Omental fat pad (tissue), 4 donors: ENCODE results near the gene ERP27. TPM values are rescaled to one million over a fixed set of nuclear protein-coding genes. Genes with fewer than 3 reads are reported as not detected.

Experiments
- ATAC-seq: fragments of 150-250 bp; one replicate; pipeline ENCODE4 v1.9.1; 2016; ENCODE audit warnings: mild to moderate bottlenecking, moderate library complexity; ENCODE audit not compliant: low FRiP score
- DNase-seq: peaks from one replicate; pipeline ENCODE4 v3.0.0-alpha.2; 2019; ENCODE audit warnings: low spot score
- CTCF ChIP-seq, 3 donors: fragments of 450-650 bp; IDR thresholded peaks; one replicate each; pipeline ENCODE4 v1.5.1; 2016 to 2017; ENCODE audit warnings: antibody characterized with exemption in 3 of 3, mild to moderate bottlenecking in 3 of 3, moderate library complexity in 2 of 3
- total RNA-seq, 4 donors: library from RNA; depleted of rRNA; stranded (reverse); fragments of >200 nt; gene quantifications; one replicate each; pipeline ENCODE4 v1.1.0, GENCODE V29; 2016

Gene ERP27
- total RNA-seq, 4 donors from 2014 or later, result 0.56 to 0.60 TPM; not detected in 2

DNA sequence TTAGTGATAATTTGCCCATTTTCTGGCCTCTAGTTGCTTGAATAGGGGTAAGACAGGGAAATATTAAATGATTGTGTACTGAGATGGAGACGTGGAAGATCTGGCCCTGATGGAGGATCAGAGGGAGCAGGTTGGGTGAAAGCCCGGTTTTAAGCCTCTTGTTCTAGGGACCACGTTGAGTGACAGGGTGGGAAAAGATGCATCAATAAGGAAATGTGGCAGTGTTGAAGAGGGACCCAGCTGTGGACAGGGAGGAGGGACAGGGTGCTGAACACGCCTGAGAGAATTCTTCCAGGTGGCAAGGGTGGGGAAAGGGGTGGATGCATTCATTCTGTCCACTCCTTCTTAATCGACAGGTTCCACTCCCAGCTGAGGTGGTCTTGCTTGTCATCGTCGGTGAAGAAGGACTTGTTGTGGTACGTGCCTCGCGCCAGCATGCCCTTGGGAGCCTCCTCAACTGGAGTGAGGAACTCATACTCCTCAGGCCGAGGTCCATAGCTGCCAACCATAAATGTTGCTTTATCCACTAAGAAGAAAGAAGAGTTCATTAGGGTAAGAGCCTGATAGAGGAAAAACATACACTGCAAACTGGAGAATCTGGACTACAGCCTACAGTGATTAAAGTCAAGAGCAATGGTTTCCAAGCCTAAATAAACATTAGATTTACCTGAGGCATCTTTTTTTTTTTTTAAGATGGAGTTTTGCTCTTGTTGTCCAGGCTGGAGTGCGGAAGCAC is 4.0 kb upstream of the ERP27 start:
- ATAC-seq (no peak), DNase-seq (no peak)
- no peak for TF ChIP-seq CTCF (IDR thresholded peaks at IDR 0.05)

GRCh38 chr12:14941369-14941768 is 3.0 kb upstream of the ERP27 start:
- DNase-seq (no peak), ATAC-seq (no peak)
- TF ChIP-seq CTCF (IDR thresholded peaks at IDR 0.05), result no peak

GRCh38 chr12:14937689-14938088 is 648 bp downstream of the ERP27 start:
- ATAC-seq, result no peak
- TF ChIP-seq CTCF (IDR thresholded peaks at IDR 0.05), result no peak
- DNase-seq, result no peak

DNA sequence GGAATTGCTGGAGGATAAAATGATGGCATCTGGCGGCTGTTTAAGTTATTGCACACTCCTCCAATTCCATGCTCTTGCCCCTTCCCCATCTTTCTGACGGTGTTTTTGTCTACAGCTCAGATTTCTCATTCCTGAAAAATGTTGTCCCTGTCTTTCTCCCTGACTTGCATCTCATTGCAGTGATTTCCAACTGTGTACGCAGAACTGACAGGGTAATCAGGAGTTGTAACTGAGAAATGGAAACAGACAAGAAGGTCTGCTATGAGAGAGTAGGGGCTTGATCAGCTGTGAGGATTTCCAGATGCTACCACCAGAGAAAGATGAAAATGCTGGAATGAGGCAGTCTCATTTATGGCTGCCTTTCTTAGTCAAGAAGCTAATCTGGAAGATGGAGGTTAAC is 1.3 kb downstream of the ERP27 start:
- ATAC-seq (no peak), DNase-seq (no peak)
- TF ChIP-seq CTCF (IDR thresholded peaks at IDR 0.05), result no peak

DNA sequence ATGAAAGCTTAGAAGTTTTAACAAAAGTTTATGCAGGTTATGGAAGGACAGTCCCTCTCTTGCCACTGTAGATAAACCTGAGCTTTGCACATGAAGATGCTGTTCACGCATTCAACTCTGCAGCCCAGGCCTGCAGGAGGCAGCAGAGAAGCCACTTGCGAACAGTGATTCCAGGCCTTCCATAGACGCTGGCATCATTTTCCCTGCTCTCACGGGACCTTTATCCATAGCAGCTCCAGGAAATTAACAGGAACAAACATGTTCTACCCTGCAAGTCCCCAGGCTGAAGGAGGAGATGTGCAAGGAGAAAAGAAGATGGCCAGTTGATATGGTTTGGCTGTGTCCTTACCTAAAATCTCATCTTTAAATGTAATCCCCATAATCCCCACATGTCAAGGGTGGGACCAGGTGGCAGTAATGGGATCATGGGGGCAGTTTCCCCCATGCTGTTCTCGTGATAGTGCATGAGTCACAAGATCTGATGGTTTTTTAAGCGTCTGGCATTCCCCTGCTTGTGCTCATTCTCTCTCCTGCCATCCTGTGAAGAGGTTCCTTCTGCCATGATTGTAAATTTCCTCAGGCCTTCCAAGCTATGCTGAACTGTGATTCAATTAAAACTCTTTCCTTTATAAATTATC is 2.0 kb downstream of the ERP27 start:
- no peak for TF ChIP-seq CTCF (IDR thresholded peaks at IDR 0.05)
- DNase-seq (no peak), ATAC-seq (no peak)

- DNase-seq (no peak), ATAC-seq (no peak)
- TF ChIP-seq CTCF (IDR thresholded peaks at IDR 0.05), result no peak
Observed at GRCh38 chr12:14935031-14935430, 3.3 kb downstream of the ERP27 start.

DNA sequence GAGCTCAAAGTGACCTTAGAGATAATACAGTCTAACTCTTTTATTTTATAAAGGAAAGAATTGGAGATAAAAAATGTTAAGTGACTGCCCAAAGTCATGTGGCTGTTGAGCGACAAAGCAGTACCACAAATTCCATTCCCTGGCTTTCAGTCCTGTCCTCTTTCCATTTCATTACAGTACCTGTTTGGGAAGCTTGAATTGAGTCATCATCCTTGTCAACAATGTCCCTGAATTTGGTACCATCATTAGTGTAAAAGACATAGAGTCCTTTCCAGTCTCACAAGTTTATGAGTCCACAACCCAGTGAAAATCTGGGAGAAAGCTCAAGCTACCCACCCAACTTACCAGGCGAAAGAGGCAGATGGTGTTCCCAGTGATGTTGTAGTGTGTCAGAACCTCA is 3.8 kb downstream of the ERP27 start:
- no peak for TF ChIP-seq CTCF (IDR thresholded peaks at IDR 0.05)
- DNase-seq, result no peak
- no peak for ATAC-seq
